GM19372 (cell line): ENCODE results near the gene KCNK3.

Source experiments
- ATAC-seq: cut with Tn5 transposase; IDR thresholded peaks from one replicate; pipeline ENCODE4 v1.9.1; 2021; ENCODE audit warnings: mild to moderate bottlenecking, low read depth, moderate library complexity; ENCODE audit not compliant: unreplicated experiment

KCNK3 gene

DNA sequence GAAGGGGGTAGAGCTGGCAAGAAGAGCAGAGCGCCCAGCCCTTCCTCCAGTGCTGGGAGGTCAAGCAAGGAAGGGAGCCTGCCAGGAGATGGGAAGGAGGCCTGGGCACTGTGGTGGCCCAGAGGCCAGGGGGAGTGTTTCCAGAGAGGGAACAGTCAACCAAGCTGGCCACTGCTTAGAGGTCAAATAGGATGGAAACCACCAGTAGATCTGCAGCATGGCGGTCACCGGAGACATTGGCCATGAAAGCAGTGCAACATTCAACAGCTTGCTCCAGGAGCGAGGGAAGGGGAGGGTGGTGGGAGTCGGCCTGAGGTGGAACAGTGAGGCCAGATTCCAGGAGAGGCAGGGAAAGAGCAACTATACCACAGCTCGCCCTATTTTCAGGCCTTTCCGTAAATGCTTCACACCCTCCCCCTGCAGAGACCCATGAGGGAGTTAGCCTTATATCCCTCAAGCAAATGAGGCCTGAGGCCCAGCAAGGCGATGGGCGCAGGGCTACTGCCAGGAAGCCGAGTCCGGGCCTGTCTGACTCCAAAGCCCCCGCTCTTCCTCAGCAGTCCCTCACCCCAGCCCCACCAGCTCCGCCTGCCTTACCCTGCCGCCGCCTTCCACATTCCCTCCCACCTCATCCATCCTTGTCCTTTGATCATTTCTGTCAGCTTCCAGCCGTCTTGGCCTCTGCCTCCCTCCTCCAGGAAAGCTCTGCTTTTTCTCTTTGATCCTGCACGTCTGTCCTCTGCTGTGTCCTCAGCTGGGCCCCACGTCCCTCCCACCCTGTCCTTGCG is 17.0 kb downstream of the KCNK3 start:
- no peak for ATAC-seq

DNA sequence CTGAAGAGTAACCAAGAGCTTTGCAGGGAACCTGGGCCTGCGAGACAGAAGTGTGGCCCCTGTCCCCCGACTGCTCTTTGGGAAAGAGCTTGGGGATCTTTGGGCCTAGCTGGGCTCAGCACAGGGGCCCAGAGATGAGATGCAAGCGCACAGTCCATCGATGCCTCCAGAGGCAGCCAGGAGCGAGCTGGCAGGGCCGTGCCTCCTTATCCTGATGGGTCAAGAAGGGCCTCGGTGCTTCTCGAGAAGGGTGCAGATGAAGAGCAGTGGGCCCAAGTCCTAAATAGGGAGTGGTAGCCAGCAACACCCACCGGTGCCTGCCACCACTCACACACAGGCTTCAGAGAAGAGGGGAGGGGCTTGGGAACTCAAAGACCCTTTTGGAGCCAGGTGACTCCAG is 17.6 kb downstream of the KCNK3 start:
- ATAC-seq = no peak

DNA sequence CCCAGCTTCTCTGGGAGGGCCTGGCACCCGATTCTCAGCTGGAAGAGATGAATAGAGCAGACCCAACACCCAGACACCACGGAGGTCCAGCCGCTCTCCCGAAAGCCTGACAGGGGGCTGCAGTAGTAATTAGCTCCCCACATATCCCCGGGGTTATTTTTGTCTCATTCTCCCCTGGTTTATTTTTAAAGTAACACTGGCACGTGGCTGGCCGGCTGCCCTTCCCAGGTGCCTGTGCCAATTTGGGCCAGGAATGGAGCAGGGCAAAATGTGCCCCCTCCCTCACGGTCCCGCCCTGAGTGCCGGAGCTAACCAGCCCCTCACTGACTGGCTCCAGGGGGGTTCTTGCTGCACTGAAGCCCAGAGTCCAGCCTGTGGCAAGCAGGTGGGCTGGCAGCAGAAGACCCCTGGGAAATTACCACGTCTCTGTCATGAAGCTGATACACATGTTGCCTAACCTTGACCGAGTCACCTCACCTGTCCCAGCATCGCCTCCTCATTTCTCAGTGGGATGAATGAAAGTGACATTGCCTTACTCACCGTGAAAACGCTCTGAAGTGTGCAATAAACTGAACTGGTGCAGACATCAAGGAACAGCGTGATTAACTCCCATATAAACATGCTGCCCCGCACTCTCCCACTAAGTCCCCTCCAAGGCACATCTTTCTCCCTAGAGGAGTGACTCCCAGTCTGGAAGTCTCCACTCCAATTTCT is 18.4 kb downstream of the KCNK3 start:
- ATAC-seq = no peak

DNA sequence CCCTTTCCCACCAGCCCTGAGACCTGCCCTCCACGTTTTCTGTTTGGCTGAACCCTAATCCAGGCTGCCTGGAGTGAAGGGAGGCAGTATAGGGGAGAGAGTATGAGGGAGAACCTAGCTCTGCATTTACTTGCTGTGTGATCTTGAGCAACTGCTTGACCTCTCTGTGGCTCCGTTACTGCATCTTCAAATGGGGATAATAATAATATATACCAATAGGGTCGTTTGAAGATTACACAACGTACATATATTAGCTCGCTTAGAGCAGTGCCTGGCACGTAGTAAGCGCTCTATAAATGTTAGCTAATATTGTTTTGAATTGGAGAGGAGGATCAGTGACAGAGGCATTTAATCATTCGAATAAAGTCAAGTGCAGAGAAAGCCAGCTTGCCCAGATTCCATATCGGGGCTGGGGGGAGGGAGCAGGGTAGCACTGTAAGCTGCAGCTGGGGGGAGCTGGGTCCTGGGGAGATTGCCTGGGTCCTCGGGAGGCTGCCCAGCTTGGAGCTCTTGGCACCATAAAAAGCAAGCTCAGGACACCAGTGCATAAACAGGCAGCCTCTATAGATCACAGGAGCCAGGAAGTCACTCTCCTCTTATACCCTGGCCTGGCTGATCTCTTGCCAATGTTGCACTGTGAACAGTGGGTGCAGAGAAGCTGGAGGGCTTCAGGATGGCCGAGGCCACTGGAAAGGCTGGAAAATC is 19.1 kb downstream of the KCNK3 start:
- ATAC-seq = no peak

DNA sequence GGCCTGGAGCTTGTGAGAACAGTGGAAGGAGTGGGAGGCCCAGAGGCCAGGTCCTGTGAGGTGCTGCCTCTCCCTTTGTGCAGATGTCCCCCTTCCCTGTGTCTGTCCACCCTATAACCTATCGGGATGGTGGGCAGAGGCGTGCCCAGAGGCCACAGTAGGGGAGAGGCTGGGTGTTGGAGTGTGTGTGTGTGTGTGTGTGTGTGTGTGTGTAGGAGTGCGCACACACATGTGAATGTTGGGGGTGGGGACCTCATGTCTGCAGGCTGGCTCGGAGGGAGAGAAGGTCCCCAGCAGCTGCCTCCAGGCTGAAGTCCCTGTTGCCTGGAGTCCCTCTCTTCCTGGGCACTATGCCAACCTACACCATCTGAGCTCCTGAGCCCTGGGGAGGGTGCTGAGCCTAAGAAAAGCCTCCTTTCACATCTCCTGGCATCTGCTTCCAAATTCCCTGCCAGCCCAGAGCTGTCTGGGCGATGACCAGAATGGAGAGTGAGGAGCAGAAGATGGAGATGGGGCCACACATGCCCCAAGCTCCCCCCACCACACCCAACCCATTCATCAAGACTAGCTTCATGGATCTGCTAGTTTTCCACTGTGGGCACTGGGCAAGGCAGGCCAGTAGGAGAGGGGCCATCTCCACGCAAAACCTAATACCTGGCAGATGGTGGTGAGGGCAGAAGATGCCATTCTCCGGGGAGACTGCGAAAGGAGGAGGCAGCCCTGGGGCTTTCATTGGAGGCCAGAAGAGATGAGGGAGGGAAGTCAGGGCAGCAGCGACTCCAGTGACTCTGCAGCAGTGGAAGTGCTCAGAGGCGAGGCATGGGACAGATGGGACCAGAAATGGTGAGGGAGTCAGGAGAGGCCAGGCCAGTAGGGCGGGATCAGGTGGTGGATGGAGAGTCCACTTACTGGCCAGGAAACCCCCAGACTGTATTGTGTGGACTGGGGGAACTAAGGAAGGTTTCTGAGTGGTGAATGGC is 20.3 kb downstream of the KCNK3 start:
- no peak for ATAC-seq

DNA sequence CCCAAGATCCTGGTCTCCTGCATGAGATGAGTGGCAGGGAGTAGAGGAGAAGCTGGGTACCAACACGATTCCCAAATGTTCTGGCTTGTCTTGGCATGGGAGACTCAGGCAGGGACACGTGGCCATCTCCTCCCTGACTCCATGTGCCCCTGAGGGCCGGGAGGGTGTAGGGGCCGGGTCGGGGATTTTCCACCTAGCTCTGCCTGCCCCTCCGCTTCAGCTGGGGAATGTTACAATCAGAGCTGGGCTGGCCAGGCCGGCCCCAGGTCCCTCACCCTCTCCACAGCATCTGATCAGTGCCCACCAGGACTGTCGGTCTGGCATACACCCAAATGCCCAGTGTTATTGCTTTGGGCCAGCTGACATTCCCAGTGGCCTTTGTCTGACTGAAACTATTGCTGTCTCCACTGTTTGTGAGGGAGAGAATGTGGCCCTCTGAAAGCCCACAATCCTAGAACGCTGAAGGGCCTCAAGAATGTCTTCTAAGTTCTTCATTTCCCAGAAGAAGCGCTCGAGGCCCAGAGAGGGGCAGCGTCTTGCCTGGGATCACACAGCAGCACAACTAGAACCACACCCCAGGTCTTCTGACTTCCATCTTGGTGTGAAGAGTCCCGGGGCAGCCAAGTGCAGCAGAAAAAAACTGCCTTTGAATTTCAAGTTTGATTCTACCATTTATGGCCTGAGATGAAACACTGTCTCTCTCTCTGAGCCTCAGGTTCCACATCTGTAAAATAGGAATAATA is 23.2 kb downstream of the KCNK3 start:
- no peak for ATAC-seq

DNA sequence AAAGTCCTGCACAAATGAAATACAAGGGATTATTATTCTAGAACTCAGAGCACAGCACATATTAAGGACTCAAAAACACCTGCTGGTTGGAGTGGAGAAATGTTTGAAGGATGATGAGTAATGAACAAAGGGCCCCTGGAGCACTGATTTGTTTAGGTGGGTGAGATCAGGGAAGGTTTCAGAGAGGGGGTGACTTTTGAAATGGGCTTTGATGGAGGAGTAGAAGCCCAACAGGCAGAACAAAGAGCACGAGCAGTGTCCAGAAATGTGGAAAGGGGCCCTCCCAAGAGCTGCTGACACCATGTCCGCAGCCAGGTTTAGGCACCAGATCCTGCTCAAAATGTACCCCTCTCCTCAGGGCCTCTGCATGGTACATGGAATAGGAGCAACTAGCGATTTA is 23.8 kb downstream of the KCNK3 start:
- no peak for ATAC-seq

DNA sequence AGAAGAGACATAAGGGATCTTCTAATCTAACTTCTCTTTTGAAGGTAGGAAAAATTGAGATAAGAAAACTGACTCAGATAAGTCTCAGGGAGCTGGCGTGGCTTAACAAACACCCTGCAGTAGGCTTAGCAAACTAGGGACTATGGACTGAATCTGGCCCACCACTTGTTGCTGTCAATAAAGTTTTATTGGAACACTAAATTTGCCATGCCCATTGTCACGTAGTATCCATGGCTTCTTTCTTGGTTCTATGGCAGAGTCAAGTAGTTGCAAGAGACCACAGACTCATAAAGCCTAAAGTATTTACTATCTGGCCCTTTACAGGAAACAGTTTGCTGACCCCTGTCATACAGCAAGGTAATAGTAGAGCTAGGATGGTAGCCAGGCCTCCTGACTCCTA is 24.2 kb downstream of the KCNK3 start:
- ATAC-seq = no peak

DNA sequence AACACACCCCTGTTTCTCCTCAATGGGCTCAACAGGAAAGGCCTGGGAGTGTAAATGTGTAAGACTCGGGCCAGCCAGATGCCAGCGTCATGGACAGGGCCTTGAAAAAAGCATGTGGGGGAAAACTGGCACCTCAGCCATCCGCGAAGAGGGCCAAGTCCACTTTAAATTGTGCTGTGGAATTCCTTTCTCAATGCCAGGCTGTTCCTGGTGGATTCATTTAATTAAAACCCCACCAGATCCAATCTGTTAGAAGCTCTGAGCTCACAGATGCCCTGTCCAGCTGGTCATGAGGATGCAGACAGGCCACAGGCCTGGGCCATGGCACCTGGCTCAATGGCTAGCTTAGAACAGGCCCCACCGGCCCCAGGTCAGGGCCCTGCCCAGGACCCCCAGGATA is 24.8 kb downstream of the KCNK3 start:
- ATAC-seq = no peak

DNA sequence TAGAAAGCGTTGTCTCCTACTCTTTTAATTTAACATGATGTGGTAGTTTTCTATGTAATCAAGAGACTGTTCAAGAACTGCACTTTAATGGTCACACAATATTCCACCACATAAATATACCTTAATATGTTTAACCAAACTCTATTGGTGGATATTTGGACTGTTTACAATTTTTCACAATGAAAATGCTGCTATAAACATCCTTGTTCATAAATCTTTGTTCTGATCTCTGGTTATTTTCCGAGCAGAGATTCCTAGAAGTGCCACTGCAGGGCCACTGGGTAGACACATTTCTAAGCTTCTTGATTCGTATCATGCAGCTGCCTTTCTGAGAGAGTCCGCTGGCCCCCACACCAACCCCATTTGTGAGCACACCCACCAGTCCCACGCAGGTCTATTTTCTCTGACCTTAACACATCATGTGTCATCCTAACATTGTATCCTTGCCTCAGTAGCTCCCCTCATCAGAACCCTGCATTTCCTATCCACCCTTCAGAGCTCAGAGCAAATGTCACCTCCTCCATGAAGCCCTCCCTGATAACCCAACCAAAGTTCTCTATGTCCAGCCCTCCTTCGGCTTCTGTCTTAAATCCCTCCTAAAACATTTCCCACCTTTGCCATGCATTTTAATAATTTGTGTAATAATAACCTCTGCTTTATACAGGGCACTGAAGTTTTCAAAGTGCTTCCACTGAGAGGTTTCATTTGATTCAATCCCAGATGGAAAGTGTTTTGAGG is 26.6 kb downstream of the KCNK3 start:
- ATAC-seq = no peak

DNA sequence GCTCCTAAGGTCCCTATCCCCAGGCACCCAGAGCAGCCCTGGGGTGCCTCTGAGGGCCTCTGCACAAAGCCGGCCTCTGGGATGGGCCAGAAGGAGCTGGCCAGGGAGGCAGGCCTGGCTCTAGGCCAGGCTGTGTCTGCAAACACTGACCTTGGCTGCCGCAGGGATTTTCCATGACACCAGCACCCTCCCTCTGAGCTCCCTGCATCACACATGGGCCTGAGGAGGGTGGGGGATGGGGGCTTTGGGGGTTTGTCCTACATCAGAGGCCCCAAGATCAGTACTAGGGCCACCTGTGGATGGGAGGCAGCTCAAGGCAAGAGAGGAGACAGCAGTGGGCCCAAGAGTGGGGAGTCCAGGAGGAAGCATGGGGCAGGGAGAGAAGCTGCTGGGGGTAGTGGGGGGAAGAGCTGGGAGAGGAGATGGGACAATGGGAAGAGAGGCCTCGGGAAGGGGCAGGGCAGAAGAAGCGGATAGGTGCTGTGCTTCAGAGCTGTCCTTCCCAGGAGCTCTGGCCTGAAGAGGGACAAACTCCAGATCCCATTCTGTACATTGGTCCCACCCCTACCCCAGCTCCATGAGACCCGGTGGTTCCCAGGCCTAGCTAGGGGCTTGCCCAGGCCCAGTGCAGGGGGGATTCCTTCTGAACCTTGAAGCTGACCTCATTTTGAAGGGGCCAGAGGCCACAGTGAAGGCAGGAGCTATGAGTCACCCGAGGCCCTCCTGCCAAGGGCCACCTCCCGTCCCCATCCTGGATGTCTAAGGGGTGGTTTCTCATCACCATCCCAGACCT is 28.0 kb downstream of the KCNK3 start:
- no peak for ATAC-seq

DNA sequence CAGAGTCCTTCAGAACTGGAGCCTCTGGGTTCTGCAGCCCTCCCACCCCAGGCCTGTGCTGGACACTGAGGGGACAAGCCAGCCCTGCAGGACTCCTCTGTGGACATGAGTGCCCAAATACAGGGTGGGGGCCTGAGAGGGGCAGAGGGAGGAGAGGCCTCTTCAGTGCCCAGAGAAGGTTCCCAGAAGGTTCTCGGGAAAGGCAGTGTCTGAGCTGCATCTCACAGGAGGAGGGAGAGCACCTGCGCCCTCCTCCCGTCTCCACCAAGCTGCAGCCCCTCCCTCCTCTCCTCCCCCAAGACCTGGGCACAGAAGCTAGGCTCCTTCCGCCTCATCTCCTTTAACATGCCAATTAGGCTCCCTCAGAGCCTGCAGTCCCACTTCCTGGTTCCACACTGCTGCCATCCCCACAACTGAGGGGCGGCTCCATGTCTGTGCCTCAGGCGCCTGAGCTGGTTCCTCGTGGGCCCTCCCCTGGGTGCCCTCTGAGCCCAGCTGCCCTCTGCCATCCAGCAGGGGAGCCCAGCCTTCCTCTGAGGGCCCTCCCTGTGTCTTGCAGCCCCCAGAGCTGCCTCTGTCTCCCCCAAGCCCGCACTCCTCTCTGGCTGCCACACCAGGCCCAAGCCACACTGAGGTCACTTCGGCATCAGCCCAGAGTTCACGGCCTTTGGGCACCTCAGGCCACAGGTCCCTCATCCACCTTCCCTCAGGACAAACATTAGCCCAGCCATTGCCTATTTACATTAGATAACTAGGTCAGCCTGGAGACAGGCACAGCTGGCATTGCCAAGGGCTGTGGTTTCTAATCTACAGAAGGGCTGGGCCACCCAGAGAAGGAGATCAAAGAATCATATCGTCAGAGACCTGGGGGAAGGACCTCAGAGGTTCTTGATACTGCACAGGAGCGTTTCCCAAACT is 28.9 kb downstream of the KCNK3 start:
- ATAC-seq = no peak

DNA sequence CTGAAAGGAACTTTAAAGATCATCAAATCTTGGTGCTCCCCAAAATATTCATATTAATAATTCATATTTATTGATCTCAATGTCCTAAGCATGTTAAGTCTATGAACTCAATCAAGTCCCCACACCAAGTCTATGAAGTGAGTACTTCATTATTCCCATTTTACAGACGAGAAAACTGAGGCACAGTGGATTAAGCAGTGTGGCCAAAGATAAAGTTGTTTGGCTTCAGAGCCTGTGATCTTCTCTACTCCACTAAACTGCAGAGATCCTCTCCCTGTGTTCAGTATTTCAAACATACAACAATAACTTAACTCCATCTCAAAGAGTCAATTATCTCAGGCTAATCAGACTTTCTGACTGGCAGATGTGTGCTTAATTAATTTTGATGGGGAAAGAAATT is 29.8 kb downstream of the KCNK3 start:
- no peak for ATAC-seq

DNA sequence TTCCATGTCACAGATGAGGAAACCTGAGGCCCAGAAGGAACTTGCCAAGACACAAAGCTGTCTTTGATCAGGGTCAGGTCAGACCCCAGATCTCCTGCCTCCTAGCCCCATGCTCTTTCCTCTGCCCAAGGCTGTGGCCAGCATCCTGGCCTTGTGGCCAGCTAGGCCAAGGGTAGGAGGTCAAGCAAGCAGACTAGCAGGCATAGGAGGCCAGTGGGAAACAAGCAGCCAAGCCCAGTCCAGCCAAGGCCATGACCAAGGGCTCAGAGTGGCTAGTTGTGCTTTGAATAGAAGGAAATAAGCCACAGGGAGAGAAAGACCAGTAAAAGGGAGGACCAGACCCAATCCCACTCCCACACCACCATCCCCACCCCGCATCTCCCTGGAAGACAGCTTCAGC is 30.4 kb downstream of the KCNK3 start:
- no peak for ATAC-seq

DNA sequence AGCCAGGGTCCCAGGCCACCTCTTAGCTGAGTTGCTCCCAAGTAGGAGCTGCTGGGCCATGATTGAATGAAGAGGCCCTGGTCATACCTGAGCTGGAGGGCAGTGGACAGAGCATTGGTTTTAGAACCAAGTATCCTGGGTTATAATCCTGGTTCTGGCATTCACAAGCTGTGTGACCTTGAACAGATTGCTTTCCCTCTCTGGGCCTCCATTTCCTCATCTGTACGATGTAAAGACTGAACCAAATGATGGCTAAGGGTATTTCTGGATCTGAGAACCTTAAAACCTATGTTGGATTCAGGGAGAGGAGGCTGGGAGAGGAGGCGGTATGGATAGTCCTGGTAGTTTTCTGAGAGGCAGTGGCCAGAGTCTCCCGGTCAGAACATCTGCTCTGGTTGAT is 31.0 kb downstream of the KCNK3 start:
- no peak for ATAC-seq

DNA sequence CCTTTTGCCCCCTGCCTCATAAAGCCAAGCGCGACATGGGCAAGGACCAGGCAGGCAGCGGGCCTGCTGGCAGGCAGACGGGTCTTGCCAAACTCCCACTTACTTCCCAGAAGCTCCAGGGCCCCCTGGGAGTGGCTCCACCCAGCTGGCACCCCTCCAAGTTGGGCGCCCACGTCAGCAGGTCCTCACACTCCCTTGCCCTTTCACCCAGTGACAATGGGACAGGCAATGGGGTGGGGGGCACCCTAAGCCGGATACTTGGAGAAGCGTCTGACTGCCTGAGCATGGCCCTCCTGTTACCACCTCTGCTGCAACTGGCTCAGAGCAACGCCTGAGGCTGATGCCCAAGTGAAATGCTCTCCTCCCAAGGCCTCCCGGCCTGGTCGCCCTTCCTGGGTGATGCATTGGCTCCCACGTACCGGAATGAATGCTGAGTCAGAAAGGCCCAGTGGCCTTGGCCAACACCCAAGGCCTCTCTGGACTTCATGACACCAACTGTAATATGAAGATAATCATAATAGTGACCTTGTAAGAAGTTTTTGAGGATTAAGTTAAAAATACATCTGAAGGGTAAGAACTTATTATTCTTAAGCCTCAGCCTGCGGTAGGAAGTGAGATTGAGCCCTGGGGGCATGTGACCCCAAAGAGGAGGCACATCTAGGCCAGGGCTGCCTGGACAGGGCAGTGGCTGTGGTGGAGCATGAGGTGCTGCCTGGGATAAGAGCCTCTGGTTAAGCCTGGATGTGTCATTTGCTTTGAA is 31.6 kb downstream of the KCNK3 start:
- ATAC-seq = no peak
